ENCODE data around the gene SLC25A13.
"Not testable (repeated sequence)": the region's sequence is repeated elsewhere in the genome, so short reads cannot be mapped to it uniquely, and the experiment has no call there.

SLC25A13 gene

DNA sequence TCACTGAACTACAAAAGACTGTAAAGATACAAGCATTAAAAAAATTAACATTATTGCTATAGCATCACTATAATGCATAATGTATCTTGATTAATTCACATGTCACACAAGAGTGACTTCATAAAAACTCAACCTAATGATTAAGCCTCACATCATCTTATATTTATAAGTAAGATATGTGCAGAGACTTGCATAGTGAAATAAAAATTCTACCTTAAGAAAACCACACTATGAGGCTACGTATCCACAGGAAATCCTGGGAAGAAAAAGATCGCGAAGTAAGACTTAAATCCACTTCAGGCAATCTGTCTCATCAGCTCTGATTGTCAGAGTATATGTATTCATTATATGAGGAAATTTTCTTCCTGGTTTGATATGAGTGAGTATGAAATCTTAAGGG, 160.0 kb downstream of the SLC25A13 start:
- Histone ChIP-seq H3K36me3 (ENCODE audit: control insufficient read depth in 5 of 5, insufficient read depth in 5 of 5, low read length in 5 of 5) (peaks cover 21 to 46% (median 38%) of the 10 kb centered on the region in 5 donors), H3K4me1 (ENCODE audit: control insufficient read depth in 5 of 5, insufficient read depth in 5 of 5, low read length in 5 of 5) (no peaks in the 10 kb centered on the region), H3K9ac (ENCODE audit: low read length in 5 of 5) (no peak overlapping the region), H3K27me3 (ENCODE audit: control insufficient read depth in 5 of 5, insufficient read depth in 4 of 5, low read length in 5 of 5) (no peaks in the 10 kb centered on the region), H3K4me3 (ENCODE audit: low read depth in 1 of 5, low read length in 5 of 5) (no peak overlapping the region), H3K9me3 (ENCODE audit: control insufficient read depth in 5 of 5, low read length in 5 of 5) (no peaks in the 10 kb centered on the region), H3K27ac (ENCODE audit: low read depth, low read length) (no peak overlapping the region)

DNA sequence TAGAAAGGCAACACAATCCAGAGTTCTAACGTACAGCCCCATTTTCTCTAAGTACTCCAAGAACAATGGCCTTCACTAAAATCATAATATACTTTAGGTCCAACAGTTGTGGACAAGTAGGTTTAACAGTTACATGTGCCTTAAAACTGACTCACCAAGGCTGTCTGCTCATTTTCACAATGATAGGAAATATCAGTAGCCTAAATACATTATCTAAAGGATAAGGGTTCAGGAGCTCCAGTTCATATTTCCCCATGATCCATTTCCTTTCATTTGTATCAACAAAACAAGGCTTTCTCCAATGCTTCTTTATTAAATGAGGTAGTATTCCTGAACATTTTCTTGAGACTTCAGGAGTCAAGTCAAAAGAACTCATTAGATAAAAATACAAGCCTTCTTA, 164.0 kb downstream of the SLC25A13 start:
- H3K27me3 ChIP-seq (ENCODE audit: control insufficient read depth in 5 of 5, insufficient read depth in 4 of 5, low read length in 5 of 5) = no peaks in the 10 kb centered on the region
- no peak overlapping the region for H3K4me3 ChIP-seq (ENCODE audit: low read depth in 1 of 5, low read length in 5 of 5)
- no peak overlapping the region for H3K9ac ChIP-seq (ENCODE audit: low read length in 5 of 5)
- H3K4me1 ChIP-seq (ENCODE audit: control insufficient read depth in 5 of 5, insufficient read depth in 5 of 5, low read length in 5 of 5) = no peaks in the 10 kb centered on the region
- peaks cover 12 to 47% (median 26%) of the 10 kb centered on the region in 5 donors for H3K36me3 ChIP-seq (ENCODE audit: control insufficient read depth in 5 of 5, insufficient read depth in 5 of 5, low read length in 5 of 5)
- no peak overlapping the region for H3K27ac ChIP-seq (ENCODE audit: low read depth, low read length)
- no peaks in the 10 kb centered on the region for H3K9me3 ChIP-seq (ENCODE audit: control insufficient read depth in 5 of 5, low read length in 5 of 5)

DNA sequence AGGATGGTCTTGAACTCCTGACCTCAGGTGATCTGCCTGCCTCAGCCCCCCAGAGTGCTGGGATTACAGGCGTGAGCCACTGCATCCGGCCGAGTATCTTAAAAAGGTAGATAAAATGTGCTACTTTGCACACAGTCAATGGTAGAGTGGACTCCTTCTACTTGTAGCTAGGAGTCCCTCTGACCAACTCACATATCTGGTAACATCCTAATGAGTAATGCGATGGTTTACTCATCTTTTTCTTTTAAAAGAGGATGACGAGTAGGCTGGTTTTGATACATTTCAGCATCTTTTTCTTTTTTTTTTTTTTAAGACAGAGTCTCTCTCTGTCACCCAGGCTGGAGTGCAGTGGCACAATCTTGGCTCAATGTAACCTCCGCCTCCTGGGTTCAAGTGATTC, 167.4 kb downstream of the SLC25A13 start:
- H3K9ac ChIP-seq (ENCODE audit: low read length in 5 of 5); H3K4me1 ChIP-seq (ENCODE audit: control insufficient read depth in 5 of 5, insufficient read depth in 5 of 5, low read length in 5 of 5): not testable (repeated sequence)
- H3K36me3 ChIP-seq (ENCODE audit: control insufficient read depth in 5 of 5, insufficient read depth in 5 of 5, low read length in 5 of 5) = peaks cover 14 to 51% (median 16%) of the 10 kb centered on the region in 5 donors

DNA sequence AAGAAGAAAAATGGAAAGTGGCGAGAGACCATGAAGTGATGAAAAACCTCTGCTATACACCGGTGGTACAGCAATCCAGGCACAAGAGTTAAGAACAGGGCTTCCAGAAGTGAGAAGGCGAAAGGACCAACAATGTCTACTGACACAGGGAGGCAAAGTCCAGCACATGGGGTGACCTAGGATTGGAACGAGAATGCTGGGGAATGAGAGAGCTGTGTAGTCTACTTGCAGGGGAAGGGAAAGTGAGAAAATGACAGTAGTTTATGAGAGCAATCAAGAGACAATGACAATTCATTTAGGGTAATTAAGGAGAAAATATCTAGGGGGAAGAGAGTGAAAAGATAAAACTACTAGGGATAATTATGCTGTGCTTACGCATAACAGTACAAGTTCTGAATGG, 169.2 kb downstream of the SLC25A13 start:
- Histone ChIP-seq H3K9me3 (ENCODE audit: control insufficient read depth in 5 of 5, low read length in 5 of 5) (no peaks in the 10 kb centered on the region), H3K4me3 (ENCODE audit: low read depth in 1 of 5, low read length in 5 of 5) (no peak overlapping the region), H3K27me3 (ENCODE audit: control insufficient read depth in 5 of 5, insufficient read depth in 4 of 5, low read length in 5 of 5) (no peaks in the 10 kb centered on the region), H3K27ac (ENCODE audit: low read depth, low read length) (no peak overlapping the region), H3K4me1 (ENCODE audit: control insufficient read depth in 5 of 5, insufficient read depth in 5 of 5, low read length in 5 of 5) (no peaks in the 10 kb centered on the region), H3K9ac (ENCODE audit: low read length in 5 of 5) (no peak overlapping the region), H3K36me3 (ENCODE audit: control insufficient read depth in 5 of 5, insufficient read depth in 5 of 5, low read length in 5 of 5) (peaks cover 13 to 62% (median 19%) of the 10 kb centered on the region in 5 donors)

More for the DNA sequence above, 167.4 kb downstream of the SLC25A13 start:
- not testable (repeated sequence) for H3K27ac ChIP-seq (ENCODE audit: low read depth, low read length); H3K27me3 ChIP-seq (ENCODE audit: control insufficient read depth in 5 of 5, insufficient read depth in 4 of 5, low read length in 5 of 5); H3K9me3 ChIP-seq (ENCODE audit: control insufficient read depth in 5 of 5, low read length in 5 of 5); H3K4me3 ChIP-seq (ENCODE audit: low read depth in 1 of 5, low read length in 5 of 5)

DNA sequence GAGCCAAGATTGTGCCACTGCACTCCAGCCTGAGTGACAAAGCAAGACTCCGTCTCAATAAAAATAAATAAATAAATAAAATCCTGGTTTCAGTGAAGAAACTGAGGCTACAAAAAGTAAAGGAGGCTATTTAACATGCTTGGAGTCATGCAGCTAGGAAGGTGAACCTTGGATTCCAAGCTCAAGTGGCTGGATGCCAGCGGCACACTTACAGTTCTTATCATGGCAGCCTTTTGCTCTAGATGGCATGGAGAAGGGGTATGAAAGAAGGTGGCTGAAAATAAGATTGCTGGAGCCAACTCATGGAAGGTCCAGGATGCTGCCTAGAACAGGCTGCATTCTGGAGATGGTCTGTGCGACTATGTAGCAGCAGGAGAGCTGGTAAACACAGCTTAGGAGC, 170.0 kb downstream of the SLC25A13 start:
- no peaks in the 10 kb centered on the region for H3K4me1 ChIP-seq (ENCODE audit: control insufficient read depth in 5 of 5, insufficient read depth in 5 of 5, low read length in 5 of 5)
- no peak overlapping the region for H3K9ac ChIP-seq (ENCODE audit: low read length in 5 of 5)
- no peaks in the 10 kb centered on the region for H3K27me3 ChIP-seq (ENCODE audit: control insufficient read depth in 5 of 5, insufficient read depth in 4 of 5, low read length in 5 of 5)
- H3K36me3 ChIP-seq (ENCODE audit: control insufficient read depth in 5 of 5, insufficient read depth in 5 of 5, low read length in 5 of 5) = peaks cover 11 to 55% (median 15%) of the 10 kb centered on the region in 5 donors
- H3K27ac ChIP-seq (ENCODE audit: low read depth, low read length) = no peak overlapping the region
- H3K9me3 ChIP-seq (ENCODE audit: control insufficient read depth in 5 of 5, low read length in 5 of 5) = no peaks in the 10 kb centered on the region
- no peak overlapping the region for H3K4me3 ChIP-seq (ENCODE audit: low read depth in 1 of 5, low read length in 5 of 5)

DNA sequence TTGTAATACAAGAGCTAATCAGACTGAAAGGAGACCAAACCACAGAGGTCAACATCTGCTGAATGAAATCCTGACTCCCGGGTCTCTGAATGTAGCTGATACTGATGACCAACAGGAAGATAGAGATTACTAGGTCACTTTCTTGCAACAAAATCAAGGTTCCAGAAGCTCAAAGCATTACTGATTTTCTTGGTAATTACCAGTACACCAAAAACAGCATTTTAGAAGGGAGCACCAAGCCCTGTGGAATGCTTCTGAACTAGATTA, 177.7 kb downstream of the SLC25A13 start:
- no peaks in the 10 kb centered on the region for H3K4me1 ChIP-seq (ENCODE audit: control insufficient read depth in 5 of 5, insufficient read depth in 5 of 5, low read length in 5 of 5)
- H3K27ac ChIP-seq (ENCODE audit: low read depth, low read length) = no peak overlapping the region
- no peaks in the 10 kb centered on the region for H3K27me3 ChIP-seq (ENCODE audit: control insufficient read depth in 5 of 5, insufficient read depth in 4 of 5, low read length in 5 of 5)
- H3K9me3 ChIP-seq (ENCODE audit: control insufficient read depth in 5 of 5, low read length in 5 of 5) = no peaks in the 10 kb centered on the region
- no peak overlapping the region for H3K4me3 ChIP-seq (ENCODE audit: low read depth in 1 of 5, low read length in 5 of 5)
- peaks cover 18 to 58% (median 34%) of the 10 kb centered on the region in 5 donors for H3K36me3 ChIP-seq (ENCODE audit: control insufficient read depth in 5 of 5, insufficient read depth in 5 of 5, low read length in 5 of 5)
- no peak overlapping the region for H3K9ac ChIP-seq (ENCODE audit: low read length in 5 of 5)

DNA sequence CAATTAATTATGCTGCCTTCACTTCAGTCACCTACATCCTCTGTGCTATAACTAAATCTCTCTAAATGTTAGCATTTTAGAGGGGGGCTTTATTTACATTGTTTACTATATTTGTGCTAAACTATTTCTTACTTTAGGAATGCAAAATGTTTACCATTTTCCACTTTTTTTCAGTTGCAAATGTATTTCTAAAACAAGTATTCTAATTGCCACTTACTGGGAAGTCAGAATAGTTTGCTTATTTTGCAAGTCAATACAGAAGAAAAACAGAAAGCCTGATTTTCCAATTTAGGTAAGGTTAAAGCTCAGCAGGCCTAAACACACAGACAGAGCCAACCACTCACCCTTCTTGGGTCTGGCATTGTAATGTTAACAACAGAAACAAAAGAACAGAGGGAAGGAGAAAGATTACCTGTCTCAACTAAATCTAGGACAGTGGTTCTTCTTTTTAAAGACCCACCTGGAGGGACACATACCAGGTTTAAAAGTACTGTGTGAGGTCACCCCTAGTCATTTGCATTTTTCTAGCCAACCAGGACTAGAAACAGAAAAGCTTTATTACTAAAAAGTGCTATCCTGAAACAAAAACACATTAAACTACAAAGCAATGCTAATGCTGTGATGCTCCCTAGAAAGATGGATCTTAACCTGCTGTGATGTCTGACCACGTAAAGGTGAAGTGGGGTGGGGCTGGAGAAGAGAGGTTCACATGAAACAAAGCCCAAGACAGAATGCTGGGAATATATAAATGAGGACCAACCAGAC, 178.2 kb downstream of the SLC25A13 start:
- no peak overlapping the region for H3K4me3 ChIP-seq (ENCODE audit: low read depth in 1 of 5, low read length in 5 of 5)
- no peaks in the 10 kb centered on the region for H3K9me3 ChIP-seq (ENCODE audit: control insufficient read depth in 5 of 5, low read length in 5 of 5)
- H3K27ac ChIP-seq (ENCODE audit: low read depth, low read length) = no peak overlapping the region
- no peaks in the 10 kb centered on the region for H3K27me3 ChIP-seq (ENCODE audit: control insufficient read depth in 5 of 5, insufficient read depth in 4 of 5, low read length in 5 of 5)
- H3K9ac ChIP-seq (ENCODE audit: low read length in 5 of 5) = no peak overlapping the region
- peaks cover 18 to 53% (median 32%) of the 10 kb centered on the region in 5 donors for H3K36me3 ChIP-seq (ENCODE audit: control insufficient read depth in 5 of 5, insufficient read depth in 5 of 5, low read length in 5 of 5)
- no peaks in the 10 kb centered on the region for H3K4me1 ChIP-seq (ENCODE audit: control insufficient read depth in 5 of 5, insufficient read depth in 5 of 5, low read length in 5 of 5)

DNA sequence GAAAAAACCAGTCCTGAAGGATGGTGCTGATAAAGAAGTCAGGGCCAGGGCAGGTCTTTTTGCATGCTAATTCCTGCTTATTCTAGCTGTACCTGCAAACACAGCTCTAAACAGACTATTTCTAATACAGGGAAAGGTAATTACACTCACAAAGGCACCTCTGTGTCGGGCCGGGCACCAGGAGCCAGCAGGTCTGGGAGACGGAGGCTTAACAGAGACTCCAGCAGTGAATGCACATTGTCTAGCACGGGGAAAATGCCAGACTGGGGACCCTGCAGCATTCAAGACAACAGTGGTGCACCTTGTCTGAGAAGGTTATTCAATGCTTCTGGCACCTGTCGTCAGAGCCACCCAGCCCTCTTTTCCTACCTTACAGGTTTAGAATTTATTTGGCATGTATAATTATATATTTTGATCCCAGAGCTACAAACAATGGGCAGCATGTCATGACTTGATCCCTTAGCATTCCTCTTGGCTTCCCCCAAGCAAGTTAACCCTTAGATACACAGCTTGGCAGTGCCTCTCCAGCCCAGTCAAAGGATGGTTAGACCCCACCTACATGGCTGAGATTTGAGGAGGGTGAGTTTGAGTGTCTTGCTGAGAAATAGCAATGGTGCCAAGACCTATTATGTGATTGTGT, 185.2 kb downstream of the SLC25A13 start:
- H3K36me3 ChIP-seq (ENCODE audit: control insufficient read depth in 5 of 5, insufficient read depth in 5 of 5, low read length in 5 of 5) = peaks cover 12 to 42% (median 25%) of the 10 kb centered on the region in 5 donors
- H3K9ac ChIP-seq (ENCODE audit: low read length in 5 of 5) = no peak overlapping the region
- no peaks in the 10 kb centered on the region for H3K4me1 ChIP-seq (ENCODE audit: control insufficient read depth in 5 of 5, insufficient read depth in 5 of 5, low read length in 5 of 5)
- no peaks in the 10 kb centered on the region for H3K27me3 ChIP-seq (ENCODE audit: control insufficient read depth in 5 of 5, insufficient read depth in 4 of 5, low read length in 5 of 5)
- H3K9me3 ChIP-seq (ENCODE audit: control insufficient read depth in 5 of 5, low read length in 5 of 5) = no peaks in the 10 kb centered on the region
- H3K4me3 ChIP-seq (ENCODE audit: low read depth in 1 of 5, low read length in 5 of 5) = no peak overlapping the region
- H3K27ac ChIP-seq (ENCODE audit: low read depth, low read length) = no peak overlapping the region

DNA sequence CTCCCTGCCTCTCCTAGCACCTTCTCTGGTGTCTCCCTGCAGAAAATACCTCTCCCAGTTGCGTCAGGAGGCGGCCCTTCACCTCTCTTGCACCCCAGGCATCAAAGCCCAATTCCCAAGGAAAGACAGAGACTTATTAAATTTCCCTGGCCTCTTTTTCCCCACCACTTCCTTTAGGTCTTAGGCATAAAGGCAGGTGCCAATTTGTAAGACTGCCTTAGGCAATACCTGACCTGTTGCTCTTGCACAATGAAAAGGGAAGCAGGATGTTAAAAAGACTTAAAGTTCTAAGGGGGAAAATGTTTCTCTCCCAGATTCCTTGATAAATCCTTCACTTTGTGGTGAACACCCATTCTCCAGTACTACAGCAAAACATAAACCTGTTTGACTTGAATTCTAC, 186.7 kb downstream of the SLC25A13 start:
- Histone ChIP-seq H3K27me3 (ENCODE audit: control insufficient read depth in 5 of 5, insufficient read depth in 4 of 5, low read length in 5 of 5) (no peaks in the 10 kb centered on the region), H3K4me3 (ENCODE audit: low read depth in 1 of 5, low read length in 5 of 5) (no peak overlapping the region), H3K9ac (ENCODE audit: low read length in 5 of 5) (no peak overlapping the region), H3K36me3 (ENCODE audit: control insufficient read depth in 5 of 5, insufficient read depth in 5 of 5, low read length in 5 of 5) (peaks cover 20 to 46% (median 34%) of the 10 kb centered on the region in 5 donors), H3K27ac (ENCODE audit: low read depth, low read length) (no peak overlapping the region), H3K9me3 (ENCODE audit: control insufficient read depth in 5 of 5, low read length in 5 of 5) (no peaks in the 10 kb centered on the region), H3K4me1 (ENCODE audit: control insufficient read depth in 5 of 5, insufficient read depth in 5 of 5, low read length in 5 of 5) (no peaks in the 10 kb centered on the region)

DNA sequence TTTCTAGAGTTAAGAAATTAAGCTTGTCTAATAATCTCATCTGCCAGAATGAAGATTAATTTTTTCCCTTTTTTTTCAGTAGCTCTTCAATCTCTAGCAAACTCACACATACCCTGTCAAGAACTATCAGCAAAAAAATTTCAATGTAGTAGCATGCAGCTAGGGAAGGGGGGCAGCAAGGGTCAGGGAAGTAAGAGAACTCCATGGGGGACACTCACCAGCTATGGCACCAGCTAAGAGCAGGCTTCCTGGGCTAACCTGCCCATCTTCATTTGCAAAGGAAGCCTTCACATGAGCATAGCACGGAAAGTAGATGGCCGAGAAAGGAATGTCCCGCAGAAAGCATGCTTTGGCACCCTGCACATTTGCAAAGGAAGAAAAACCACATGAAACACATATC, 190.4 kb downstream of the SLC25A13 start:
- Histone ChIP-seq H3K4me1 (ENCODE audit: control insufficient read depth in 5 of 5, insufficient read depth in 5 of 5, low read length in 5 of 5) (no peaks in the 10 kb centered on the region), H3K27me3 (ENCODE audit: control insufficient read depth in 5 of 5, insufficient read depth in 4 of 5, low read length in 5 of 5) (no peaks in the 10 kb centered on the region), H3K9me3 (ENCODE audit: control insufficient read depth in 5 of 5, low read length in 5 of 5) (no peaks in the 10 kb centered on the region), H3K36me3 (ENCODE audit: control insufficient read depth in 5 of 5, insufficient read depth in 5 of 5, low read length in 5 of 5) (peaks cover 20 to 40% (median 32%) of the 10 kb centered on the region in 5 donors), H3K9ac (ENCODE audit: low read length in 5 of 5) (no peak overlapping the region), H3K27ac (ENCODE audit: low read depth, low read length) (no peak overlapping the region), H3K4me3 (ENCODE audit: low read depth in 1 of 5, low read length in 5 of 5) (no peak overlapping the region)

All from subcutaneous abdominal adipose tissue (tissue), 5 donors.